Ureter (tissue), 1 donor: ENCODE data around the gene TEX12. TPM values are rescaled to one million over a fixed set of nuclear protein-coding genes. Genes with fewer than 3 reads are reported as not detected.

Experiments
- DNase-seq: peaks from one replicate; pipeline ENCODE4 v3.0.0-alpha.2; 2020; ENCODE audit warnings: low spot score
- total RNA-seq: library from RNA; stranded (reverse); gene quantifications from one replicate; pipeline ENCODE4 v1.2.4, GENCODE V29; 2023
- donor health status: DM: yes; HTN: yes; CAD: no.

Gene TEX12
- total RNA-seq, 1 donor from 2014 or later, result 0.68 TPM

DNA sequence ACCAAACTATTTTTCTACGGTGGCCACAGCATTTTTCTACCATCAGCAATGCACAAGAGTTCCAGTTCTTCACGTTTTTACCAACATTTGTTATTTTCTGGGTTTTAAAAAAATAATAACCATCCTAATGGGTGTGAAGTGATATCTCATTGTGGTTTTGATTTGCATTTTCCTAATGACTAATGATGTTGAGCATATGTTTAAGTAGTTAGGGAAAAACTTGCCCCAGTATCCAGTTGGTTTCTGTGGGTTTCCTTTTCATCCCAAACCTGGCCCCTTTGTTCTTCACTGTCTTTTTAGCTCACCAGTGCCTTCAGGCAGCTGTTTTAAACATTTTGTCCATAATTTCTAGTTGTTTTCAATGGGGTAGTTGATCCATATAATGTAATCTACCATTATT, 44.4 kb downstream of the TEX12 start:
- DNase-seq, result no peak

DNA sequence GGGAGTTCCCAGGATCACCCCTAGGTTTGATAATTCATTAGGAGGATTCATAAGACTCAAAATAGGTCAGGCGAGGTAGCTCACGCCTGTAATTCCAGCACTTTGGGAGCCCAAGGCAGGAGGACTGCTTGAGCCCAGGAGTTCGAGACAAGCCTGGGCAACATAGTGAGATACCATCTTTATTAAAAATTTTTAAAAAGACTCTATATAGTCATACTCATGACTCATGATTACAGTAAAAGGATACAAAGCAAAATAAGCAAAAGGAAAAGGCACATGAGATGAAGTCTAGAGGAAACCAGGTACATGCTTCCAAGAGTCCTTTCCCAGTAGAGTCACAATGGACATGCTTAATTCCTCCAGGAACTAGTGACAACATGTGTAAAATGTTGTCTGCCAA, 45.1 kb downstream of the TEX12 start:
- DNase-seq, result no peak

DNA sequence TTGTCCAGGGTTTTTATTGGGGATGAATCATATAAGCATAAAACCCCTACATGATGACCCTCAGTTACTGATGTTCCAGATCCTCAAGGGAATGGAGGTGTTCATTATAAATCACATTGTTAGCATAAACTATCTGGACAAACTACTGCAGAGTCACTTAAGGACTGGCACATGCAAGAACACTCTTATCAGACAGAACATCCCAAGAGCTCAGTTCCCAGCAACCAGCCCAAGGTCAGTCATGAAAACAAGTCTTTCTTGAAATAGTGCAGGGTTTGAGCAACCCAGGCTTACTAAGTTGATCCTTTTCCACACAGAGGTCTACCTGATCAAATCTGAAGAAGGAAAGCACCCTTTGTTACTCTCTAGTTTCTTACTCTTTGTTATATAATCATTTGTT, 45.5 kb downstream of the TEX12 start:
- DNase-seq, result no peak

DNA sequence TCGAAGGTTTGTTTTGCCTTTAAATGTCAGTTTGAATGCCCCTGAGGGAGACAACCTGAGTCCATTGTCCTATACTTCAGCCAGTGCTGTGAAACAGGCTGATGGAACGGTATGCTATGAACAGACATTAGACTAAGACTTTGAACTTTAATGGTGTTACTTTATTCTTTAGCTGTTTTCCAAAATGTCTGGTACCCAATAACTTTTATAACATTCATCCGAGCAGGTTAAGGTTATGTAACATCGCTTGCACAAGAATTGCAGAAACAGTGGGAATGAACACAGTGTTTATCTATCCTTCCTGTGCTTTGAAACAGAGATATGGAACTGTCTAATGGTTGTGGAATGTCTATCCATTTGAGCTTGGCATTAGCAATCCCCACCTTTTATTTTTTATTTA, 46.6 kb downstream of the TEX12 start:
- DNase-seq, result no peak

DNA sequence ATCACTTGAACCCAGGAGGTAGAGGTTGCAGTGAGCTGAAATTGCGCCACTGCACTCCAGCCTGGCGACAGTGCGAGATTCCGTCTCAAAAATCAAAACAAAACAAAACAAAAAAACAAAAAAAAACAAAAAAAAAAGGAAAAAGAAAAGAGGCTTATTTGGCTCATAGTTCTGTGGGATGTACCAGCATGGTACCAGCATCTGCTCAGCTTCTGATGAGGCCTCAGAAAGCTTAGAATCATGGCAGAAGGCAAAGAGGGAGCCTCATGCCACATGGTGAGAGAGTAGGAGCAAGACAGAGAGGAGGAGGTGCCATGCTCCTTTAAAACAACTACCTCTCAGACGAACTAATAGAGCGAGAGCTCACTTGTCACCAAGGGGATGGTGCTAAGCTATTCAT, 48.4 kb downstream of the TEX12 start:
- DNase-seq, result no peak

DNA sequence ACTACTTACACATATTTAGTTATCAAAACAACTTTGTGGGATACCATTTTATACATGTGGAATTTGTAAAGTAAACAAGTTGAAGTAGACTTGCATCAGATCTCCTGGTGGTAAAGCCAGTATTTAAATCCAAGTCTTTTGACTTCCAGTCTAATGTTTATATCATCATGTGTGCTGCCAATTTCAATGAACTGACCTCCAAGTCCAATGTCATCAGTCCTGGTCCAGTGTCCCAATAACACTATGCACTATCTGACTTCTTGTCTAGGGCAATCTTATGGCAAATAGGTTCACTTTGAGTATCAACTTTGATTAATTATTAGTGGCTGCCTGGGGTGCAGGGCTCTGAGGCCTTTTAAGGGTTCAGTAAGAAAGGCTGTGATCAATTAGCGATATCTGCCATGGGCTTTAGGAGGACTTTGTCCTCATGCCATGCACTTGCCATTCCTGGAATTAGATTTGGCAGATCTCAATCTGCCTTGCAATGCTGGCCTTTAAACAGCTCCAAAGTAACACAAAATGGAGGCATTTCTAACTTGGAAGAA, 49.5 kb downstream of the TEX12 start:
- DNase-seq, result no peak

DNA sequence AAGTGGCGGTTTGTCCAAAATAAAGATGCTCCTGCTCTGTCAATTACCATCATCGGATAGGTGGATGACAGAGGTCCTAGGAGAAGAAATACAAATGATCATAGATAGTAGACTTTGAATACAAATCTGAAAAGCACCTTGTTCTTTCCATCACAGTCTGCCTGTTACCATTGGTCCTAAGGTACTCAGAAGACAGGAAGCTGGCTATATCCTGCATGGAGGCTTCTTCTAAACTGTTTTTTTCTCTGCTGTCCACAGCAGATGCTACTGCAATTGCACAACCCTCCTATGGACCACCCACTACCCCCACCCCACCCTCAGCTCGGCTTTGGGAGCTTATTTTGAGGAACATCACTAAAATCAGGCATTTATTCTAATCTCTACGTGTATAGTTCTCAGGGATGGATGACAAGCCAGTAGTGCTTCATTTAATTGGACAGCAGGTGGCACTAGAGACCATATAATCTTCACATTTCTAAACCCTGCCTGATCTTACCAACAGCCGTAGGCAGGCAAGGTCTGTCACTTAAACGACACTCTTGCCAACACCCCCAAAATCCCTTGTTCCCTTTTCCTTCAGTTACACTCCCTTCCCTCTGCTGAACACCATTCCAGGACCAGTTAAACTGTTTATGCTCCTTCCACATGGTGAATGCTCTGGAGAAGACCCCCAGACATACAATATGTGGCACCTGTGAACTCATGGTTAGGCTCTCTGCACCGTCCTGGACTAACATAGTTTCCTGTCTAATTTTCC, 52.5 kb downstream of the TEX12 start:
- no peak for DNase-seq

DNA sequence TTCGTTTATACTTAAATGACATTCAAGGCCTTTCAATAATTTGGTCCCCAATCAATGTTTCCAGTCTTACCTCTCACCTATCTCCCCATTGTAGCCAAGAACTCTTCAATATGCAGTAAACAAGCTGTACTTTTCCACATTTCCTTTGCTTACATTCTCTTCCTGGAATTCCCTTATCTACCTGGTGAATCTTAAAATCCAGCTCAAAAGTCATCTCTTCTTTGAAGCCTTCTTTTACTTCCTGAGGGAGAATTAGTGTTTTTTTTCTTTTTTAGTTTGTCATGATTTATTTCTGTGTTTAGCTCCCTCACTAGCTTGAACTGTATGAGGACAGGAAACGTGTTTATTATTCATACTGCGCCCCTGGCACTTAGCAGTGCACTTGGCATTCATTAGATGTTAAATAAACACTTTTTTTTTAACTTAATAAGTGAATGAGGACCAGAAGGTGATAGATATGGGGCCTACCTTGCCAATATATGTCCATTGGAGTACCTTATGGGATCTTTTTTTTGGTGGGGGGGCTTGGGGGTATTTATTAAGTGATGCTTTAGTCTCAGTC, 54.2 kb downstream of the TEX12 start:
- DNase-seq, result no peak

Other genes with a start within 250 kb of the TEX12 start
- 8.5 TPM for gene C11orf52, start 248.5 kb upstream of the TEX12 start, total RNA-seq
- 24.7 TPM for gene DIXDC1, start 230.0 kb upstream of the TEX12 start, total RNA-seq
- gene DLAT, start 142.0 kb upstream of the TEX12 start, total RNA-seq, result 35.6 TPM
- gene PIH1D2, start 93.4 kb upstream of the TEX12 start, total RNA-seq, result 3.4 TPM
- gene NKAPD1, start 93.1 kb upstream of the TEX12 start, total RNA-seq, result 16.4 TPM
- gene TIMM8B, start 80.6 kb upstream of the TEX12 start, total RNA-seq, result 54.8 TPM
- 113 TPM for gene SDHD, start 80.5 kb upstream of the TEX12 start, total RNA-seq
- 20.0 TPM for gene IL18, start 3.3 kb upstream of the TEX12 start, total RNA-seq
- gene BCO2, start 8.1 kb downstream of the TEX12 start, total RNA-seq, result 8.7 TPM
- 44.5 TPM for gene PTS, start 59.1 kb downstream of the TEX12 start, total RNA-seq
- gene PLET1, start 93.5 kb downstream of the TEX12 start, total RNA-seq, result not detected